ENCODE measurements around the gene PARD3.

- TF ChIP-seq CTCF (IDR thresholded peaks at IDR 0.05), result no peak
- TF ChIP-seq POLR2A (IDR thresholded peaks at IDR 0.05), result no peak
Observed at GRCh38 chr10:34791947-34792346, 23.1 kb downstream of the PARD3 start.
